ENCODE data around the gene PTGER1.

The PTGER1 gene, protein sequence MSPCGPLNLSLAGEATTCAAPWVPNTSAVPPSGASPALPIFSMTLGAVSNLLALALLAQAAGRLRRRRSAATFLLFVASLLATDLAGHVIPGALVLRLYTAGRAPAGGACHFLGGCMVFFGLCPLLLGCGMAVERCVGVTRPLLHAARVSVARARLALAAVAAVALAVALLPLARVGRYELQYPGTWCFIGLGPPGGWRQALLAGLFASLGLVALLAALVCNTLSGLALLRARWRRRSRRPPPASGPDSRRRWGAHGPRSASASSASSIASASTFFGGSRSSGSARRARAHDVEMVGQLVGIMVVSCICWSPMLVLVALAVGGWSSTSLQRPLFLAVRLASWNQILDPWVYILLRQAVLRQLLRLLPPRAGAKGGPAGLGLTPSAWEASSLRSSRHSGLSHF
- 0 to 0.50 (median 0.07) reads per million in 9 experiments for total RNA-seq

DNA sequence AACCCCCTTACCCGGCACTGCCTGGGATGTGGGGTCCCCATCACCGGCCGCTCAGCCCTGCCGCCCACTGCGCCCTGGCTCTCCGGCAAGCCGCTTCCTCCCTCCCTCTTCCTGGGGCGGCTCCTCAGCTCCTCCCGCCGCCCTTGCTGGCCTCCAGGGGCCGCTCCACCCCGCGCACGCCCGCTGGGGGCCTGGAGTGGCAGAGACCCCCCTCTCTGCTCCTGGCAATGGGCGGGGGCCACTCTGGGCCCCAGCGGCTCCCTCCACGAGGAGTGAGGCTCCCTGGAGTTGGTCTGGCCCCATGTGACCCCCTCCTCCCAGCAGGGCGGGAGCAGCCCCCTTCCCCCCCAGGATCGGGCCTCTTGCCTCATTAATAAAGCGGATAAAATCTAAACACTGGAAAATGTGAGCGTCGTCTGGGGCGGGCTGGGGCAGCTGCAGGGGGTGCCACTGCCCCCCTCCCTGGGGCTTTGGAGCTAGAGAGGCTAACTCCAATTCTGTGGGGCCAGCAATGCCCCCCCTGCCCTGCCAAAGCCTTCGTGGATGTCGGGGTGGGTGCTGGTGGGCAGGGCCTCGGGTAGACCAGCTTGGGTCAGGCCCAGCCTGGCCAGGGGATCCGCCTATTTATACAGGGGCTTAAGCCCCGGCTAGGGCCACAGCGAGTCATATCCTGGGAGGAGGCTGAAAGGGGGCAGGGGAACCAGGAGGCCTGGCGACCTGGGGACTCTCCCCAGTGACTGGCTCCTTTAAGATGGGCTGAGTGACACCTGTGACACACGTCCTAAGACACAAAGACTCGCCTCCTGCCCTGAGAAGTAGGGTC is at the start of gene PTGER1:
TSS of gene PTGER1 (minus strand) at position 104 of the 823 bp plus-strand sequence. CDS start 1,034 bp downstream, outside the sequence.
- Mint-ChIP-seq H3K36me3 (ENCODE audit: insufficient read depth) (peaks cover 21% of the 10 kb centered on the region), H3K27me3 (peaks cover 21 to 45% of the 10 kb centered on the region in 2 donors), H3K4me1 (ENCODE audit: low read depth in 2 of 2) (peaks cover 26 to 35% of the 10 kb centered on the region in 2 donors), H3K9me3 (no peaks in the 10 kb centered on the region), H3K27ac (peak within 1 kb of the TSS; percentile 62 to 94), H3K4me3 (peak within 1 kb of the TSS; percentile 34 to 45)
- ATAC-seq (replicated peaks) (peak; percentile 10), DNase-seq (no peak)

DNA sequence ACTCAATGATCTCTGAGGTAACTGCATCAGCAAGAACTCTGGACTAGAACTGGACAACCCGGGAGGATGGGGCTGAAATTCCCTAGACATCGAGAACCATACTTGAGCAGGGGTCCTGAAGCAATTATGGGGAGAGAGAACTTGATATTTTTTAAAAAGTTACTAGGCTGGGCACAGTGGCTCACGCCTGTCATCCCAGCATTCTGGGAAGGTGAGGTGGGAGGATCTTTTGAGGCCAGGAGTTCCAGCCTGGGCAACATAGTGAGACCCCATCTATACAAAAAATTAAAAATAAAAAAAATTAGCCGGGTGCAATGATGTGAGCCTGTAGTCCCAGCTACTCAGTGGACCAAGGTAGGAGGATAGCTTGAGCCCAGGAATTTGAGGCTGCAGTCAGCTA is 45.4 kb upstream of the PTGER1 start:
- H3K27me3 Mint-ChIP-seq: no peaks in the 10 kb centered on the region
- peaks cover 48 to 50% of the 10 kb centered on the region in 2 donors for H3K4me1 Mint-ChIP-seq (ENCODE audit: low read depth in 2 of 2)
- no peaks in the 10 kb centered on the region for H3K9me3 Mint-ChIP-seq
- H3K27ac Mint-ChIP-seq: peak overlapping the region; percentile 98
- no peak overlapping the region for H3K4me3 Mint-ChIP-seq
- DNase-seq: no peak
- ATAC-seq (replicated peaks): no peak
- peaks cover 56% of the 10 kb centered on the region for H3K36me3 Mint-ChIP-seq (ENCODE audit: insufficient read depth)

DNA sequence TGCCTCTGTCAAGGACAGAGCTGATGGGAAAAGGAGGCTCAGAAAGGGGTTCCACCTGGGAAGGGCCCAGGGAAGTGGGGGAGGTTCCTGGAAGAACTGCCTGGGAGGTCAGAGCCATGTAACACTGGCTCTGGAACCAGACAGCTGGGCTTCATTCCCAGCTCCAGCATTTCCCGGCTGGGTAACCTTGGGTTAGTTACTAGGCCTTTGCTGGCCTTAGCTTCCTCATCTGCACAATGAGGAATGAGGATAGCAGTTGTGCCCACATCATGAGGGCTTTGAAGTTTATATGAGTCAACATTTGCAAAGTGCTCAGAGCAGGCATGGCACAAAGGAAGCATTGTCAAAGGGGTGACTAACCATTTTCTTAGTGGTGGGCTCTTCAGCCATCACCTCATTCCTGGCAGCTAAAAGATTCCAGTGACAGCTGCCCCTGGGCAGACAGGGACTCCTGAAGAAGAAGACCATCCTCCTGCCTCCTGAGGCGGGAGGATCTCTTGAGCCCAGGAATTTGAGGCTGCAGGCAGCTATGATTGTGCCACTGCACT is 44.8 kb upstream of the PTGER1 start:
- Mint-ChIP-seq H3K4me1 (ENCODE audit: low read depth in 2 of 2) (peaks cover 54 to 55% of the 10 kb centered on the region in 2 donors), H3K4me3 (peak overlapping the region; percentile 69 to 96), H3K27ac (peak overlapping the region; percentile 98), H3K36me3 (ENCODE audit: insufficient read depth) (peaks cover 62% of the 10 kb centered on the region), H3K9me3 (no peaks in the 10 kb centered on the region), H3K27me3 (no peaks in the 10 kb centered on the region)
- DNase-seq: no peak
- ATAC-seq (replicated peaks): no peak

DNA sequence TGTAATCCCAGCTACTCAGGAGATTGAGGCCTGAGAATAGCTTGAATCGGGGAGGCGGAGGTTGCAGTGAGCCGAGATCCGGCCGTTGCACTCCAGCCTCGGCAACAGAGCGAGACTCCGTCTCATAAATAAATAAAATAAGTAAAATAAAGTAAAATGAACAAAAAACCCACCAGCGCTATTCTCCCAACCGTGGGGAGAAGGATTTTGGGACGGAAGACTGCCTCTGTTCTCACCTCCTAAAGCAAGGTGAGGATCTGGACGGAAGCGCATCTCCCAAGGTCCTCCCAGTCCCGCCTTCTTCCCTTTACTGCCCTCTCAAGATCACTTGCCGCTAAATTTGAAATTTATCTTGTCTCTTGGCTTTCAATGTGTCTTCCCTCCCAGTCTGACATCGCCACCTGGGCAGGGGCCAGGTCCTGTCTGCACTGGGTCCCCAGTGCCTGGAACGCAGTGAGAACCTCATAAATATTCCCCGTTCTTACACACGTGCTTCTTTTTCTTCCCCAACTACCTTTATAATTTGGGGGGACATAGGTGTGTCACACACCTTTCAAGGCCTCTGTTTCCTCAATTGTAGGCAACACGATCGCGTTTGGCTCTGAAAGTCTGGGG is 44.2 kb upstream of the PTGER1 start:
- ATAC-seq (replicated peaks) (no peak), DNase-seq (no peak)
- no peaks in the 10 kb centered on the region for H3K27me3 Mint-ChIP-seq
- H3K27ac Mint-ChIP-seq: peak overlapping the region; percentile 98
- H3K36me3 Mint-ChIP-seq (ENCODE audit: insufficient read depth): peaks cover 68% of the 10 kb centered on the region
- no peaks in the 10 kb centered on the region for H3K9me3 Mint-ChIP-seq
- H3K4me1 Mint-ChIP-seq (ENCODE audit: low read depth in 2 of 2): peaks cover 59 to 60% of the 10 kb centered on the region in 2 donors
- peak overlapping the region; percentile 69 to 96 for H3K4me3 Mint-ChIP-seq

DNA sequence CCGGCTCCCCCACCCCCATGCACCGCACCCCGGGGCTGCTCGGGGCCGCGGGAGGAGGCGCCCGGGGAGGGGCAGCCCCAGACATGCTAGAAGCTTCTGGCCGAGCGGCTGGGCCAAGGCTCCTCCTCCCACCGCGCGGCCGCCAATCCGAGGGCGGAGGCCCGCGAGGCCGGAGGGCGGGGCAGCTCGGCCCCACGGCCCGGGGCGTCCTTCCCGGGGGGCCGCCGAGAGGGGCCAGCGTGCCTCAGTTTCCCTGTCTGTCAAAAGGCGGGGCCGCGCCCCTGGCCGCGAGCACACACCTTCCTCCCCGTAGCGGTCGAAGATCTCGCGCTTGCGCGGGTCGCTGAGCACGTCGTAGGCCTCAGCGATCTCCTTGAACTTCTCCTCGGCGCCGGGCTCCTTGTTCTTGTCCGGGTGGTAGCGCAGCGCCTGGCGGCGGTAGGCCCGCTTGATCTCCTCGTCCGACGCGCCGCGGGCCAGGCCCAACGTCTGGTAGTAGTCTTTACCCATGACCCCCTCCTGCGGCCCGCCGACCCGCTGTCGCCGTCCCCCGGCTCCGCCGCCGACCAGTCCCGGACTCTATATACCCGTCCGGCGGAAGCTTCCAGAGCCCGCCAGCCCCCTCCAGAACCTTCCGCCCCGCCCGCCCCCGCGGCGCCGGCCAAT is 42.8 kb upstream of the PTGER1 start, which contains the start of gene DNAJB1:
TSS of gene DNAJB1 (minus strand) at position 558 of the 666 bp plus-strand sequence. CDS start at position 510, 48 bp downstream.
- peaks cover 53% of the 10 kb centered on the region in 2 donors for H3K4me1 Mint-ChIP-seq (ENCODE audit: low read depth in 2 of 2)
- peak; percentile 49 for ATAC-seq (replicated peaks)
- peak within 1 kb of the TSS; percentile 96 for H3K4me3 Mint-ChIP-seq
- peak in 2 of 3 experiments; percentile 51 to 56 for DNase-seq
- H3K27ac Mint-ChIP-seq: peak within 1 kb of the TSS; percentile 98
- H3K36me3 Mint-ChIP-seq (ENCODE audit: insufficient read depth): peaks cover 78% of the 10 kb centered on the region
- no peaks in the 10 kb centered on the region for H3K9me3 Mint-ChIP-seq
- H3K27me3 Mint-ChIP-seq: no peaks in the 10 kb centered on the region

DNA sequence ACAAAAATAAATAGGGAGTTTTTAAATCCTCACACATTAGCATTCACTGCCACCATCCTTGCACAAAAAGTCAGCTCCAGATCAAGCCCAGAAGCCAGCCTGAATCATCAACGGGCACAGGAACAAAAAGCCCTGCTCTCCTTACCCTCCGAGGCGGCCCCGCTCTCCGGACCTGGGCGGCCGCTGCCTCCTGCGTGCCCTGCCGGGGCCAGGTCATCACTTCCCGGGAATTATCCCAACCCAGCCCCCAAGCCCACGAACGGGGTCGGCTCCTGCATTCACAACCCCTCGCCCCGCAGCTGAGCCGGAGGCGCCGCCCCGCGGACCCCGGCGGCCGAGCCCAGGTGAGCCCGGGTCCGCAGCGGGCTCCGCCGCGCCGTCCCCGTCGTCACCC is 42.3 kb upstream of the PTGER1 start:
- H3K36me3 Mint-ChIP-seq (ENCODE audit: insufficient read depth): peaks cover 78% of the 10 kb centered on the region
- H3K27me3 Mint-ChIP-seq: no peaks in the 10 kb centered on the region
- ATAC-seq (replicated peaks) (no peak), DNase-seq (no peak)
- peak overlapping the region; percentile 98 for H3K27ac Mint-ChIP-seq
- no peaks in the 10 kb centered on the region for H3K9me3 Mint-ChIP-seq
- H3K4me1 Mint-ChIP-seq (ENCODE audit: low read depth in 2 of 2): peaks cover 47% of the 10 kb centered on the region in 2 donors
- peak overlapping the region; percentile 96 for H3K4me3 Mint-ChIP-seq

DNA sequence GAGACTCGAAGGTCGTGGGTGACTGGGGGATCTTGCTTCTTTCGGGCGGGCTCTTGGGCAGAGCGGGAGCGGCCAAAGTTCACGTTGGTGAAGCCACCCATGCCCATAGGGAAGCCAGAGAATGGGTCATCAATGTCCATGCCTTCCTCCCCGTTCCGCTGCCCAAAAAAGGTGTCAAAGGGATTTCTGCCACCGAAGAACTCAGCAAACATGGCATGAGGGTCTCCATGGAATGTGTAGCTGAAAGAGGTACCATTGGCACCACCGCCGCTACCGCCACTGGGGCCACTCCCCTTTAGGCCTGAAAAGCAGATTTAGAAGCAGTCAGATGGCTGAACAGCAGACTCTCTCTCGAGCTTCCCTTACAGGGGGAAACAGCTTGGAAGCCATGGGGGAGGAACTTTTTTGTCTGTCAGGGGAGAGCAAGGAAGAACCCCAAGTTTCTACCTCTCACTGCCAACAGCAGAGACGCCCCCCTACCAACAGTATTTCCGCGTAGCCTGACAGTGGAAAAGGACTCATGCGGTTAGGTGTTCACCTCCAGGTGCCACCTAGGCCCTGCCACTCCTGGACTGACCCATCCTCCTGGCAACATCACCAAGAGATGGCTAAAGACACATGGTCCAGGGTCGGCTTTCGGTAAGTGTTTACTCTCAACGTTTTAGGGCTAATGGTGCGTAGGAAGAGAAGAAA is 41.7 kb upstream of the PTGER1 start:
- ATAC-seq (replicated peaks): no peak
- DNase-seq: no peak
- peaks cover 77% of the 10 kb centered on the region for H3K36me3 Mint-ChIP-seq (ENCODE audit: insufficient read depth)
- peak overlapping the region; percentile 98 for H3K27ac Mint-ChIP-seq
- no peaks in the 10 kb centered on the region for H3K27me3 Mint-ChIP-seq
- H3K4me1 Mint-ChIP-seq (ENCODE audit: low read depth in 2 of 2): peaks cover 42% of the 10 kb centered on the region in 2 donors
- H3K9me3 Mint-ChIP-seq: no peaks in the 10 kb centered on the region
- H3K4me3 Mint-ChIP-seq: peak overlapping the region; percentile 96

DNA sequence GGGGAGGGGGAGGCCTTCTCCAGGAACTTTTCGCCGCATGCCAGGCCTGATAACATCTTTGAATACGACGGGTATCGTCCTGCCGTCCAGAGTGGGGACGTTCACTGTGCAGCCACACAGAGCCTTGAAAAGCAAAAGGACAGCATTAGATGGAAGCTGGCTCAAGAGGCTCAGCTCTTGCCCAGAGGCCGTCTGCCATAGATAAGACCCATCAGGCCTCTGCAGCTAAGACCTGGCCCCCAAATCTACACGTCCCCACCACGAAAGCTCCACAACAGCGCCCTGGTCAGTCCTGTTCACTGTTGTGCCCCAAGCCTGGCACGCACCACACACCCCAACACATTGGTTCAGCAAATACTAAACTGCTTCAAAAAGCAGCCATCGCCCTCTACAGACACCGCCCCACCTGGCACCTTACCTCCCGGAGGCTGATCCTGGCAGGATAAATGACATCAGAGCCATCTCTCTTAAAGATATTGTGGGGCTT is 40.9 kb upstream of the PTGER1 start:
- no peaks in the 10 kb centered on the region for H3K27me3 Mint-ChIP-seq
- H3K27ac Mint-ChIP-seq: peak overlapping the region; percentile 98
- peaks cover 79% of the 10 kb centered on the region for H3K36me3 Mint-ChIP-seq (ENCODE audit: insufficient read depth)
- DNase-seq (no peak), ATAC-seq (replicated peaks) (no peak)
- no peaks in the 10 kb centered on the region for H3K9me3 Mint-ChIP-seq
- H3K4me3 Mint-ChIP-seq: peak overlapping the region; percentile 96
- H3K4me1 Mint-ChIP-seq (ENCODE audit: low read depth in 2 of 2): peaks cover 37% of the 10 kb centered on the region in 2 donors

DNA sequence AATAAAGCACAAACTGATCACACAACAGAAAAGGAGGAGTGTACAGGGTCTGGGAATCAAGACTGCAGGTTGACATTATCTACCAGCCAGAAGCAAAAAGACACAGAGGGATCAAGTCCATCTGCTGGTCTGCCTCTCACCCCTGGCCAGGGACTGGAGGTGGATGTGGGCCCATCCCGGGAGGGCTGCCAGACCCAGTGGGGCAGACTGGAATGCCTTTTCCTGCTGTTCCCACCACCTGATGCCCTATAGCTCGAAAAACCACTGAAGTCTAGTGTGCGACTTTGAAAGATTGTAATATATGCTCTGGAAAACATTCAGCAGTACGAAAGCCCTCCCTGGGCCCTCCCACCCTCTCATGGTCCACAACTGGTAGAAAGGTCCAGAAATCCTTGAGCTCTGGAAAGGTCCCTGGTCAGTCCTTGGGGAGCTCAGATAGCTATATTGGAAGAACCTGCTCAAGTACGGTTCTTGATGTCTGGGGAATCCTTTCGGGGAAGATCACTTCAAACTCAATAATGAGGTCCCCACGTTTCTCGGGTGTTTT is 40.4 kb upstream of the PTGER1 start:
- H3K36me3 Mint-ChIP-seq (ENCODE audit: insufficient read depth): peaks cover 85% of the 10 kb centered on the region
- H3K27me3 Mint-ChIP-seq: no peaks in the 10 kb centered on the region
- no peaks in the 10 kb centered on the region for H3K9me3 Mint-ChIP-seq
- ATAC-seq (replicated peaks) (no peak), DNase-seq (no peak)
- H3K27ac Mint-ChIP-seq: peak overlapping the region; percentile 98
- peak overlapping the region; percentile 96 for H3K4me3 Mint-ChIP-seq
- H3K4me1 Mint-ChIP-seq (ENCODE audit: low read depth in 2 of 2): peaks cover 37% of the 10 kb centered on the region in 2 donors

DNA sequence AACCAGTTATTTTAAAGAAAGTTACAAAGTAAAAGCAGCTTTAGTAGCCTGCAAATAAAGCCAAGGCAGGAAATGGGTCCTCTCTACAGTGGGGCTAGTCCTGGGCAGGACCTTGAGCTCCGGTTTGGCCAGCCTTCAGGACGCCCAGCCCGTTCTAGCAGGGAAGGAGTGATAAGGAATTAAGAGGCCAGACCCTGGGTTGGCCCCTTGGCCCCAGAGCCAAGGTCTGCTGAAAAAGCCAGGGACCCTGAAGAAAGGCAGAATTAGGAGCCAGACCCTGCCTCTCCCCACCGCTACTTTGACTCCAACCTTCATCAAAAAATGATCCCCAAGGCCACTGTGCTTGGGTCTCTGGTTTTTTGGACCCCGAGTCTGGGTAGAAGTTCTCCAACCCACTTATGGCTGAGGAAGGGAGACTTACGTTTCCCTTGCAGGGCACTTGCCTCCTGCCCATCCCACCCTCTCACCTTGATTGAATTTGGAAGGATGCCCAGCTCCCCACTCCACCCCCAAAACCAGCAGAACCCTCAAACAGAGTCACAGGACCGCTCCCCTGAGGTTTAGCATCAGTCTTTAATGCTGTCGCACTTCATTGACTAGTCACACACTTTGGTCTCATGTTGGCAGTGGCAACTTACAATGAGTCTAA is 39.2 kb upstream of the PTGER1 start:
- no peaks in the 10 kb centered on the region for H3K27me3 Mint-ChIP-seq
- no peaks in the 10 kb centered on the region for H3K9me3 Mint-ChIP-seq
- ATAC-seq (replicated peaks): no peak
- H3K4me1 Mint-ChIP-seq (ENCODE audit: low read depth in 2 of 2): peaks cover 31% of the 10 kb centered on the region in 2 donors
- H3K27ac Mint-ChIP-seq: peak overlapping the region; percentile 72 to 98
- H3K36me3 Mint-ChIP-seq (ENCODE audit: insufficient read depth): peaks cover 92% of the 10 kb centered on the region
- no peak for DNase-seq
- H3K4me3 Mint-ChIP-seq: peak overlapping the region; percentile 96

DNA sequence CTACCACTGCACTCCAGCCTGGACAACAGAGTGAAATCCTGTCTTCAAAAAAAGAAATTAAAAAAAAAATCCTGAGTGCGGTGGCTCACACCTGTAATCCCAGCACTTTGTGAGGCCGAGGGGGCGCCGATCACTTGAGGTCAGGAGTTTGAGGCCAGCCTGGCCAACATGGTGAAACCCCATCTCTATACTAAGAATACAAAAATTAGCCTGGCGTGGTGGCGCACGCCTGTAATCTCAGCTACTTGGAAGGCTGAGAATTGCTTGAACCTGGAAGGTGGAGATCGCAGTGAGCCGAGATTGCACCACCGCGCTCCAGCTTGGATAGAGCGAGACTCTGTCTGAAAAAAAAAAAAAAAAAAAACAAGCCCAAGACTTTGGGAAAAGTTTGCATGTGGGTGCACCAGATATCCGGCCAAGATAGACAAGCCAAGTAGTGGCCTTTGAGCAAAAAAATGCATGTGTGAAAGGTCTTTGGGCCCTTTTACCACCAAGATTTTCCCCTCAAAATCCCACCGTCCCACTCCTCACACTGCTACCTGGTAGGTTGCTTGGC is 37.3 kb upstream of the PTGER1 start:
- peaks cover 28% of the 10 kb centered on the region in 2 donors for H3K4me1 Mint-ChIP-seq (ENCODE audit: low read depth in 2 of 2)
- H3K36me3 Mint-ChIP-seq (ENCODE audit: insufficient read depth): peaks cover 82% of the 10 kb centered on the region
- ATAC-seq (replicated peaks): no peak
- H3K4me3 Mint-ChIP-seq: no peak overlapping the region
- DNase-seq: no peak
- peak overlapping the region; percentile 72 to 98 for H3K27ac Mint-ChIP-seq
- no peaks in the 10 kb centered on the region for H3K27me3 Mint-ChIP-seq
- no peaks in the 10 kb centered on the region for H3K9me3 Mint-ChIP-seq
